OCI-LY3 (cell line): Measurements from ENCODE around the gene PRDM12.

Source experiments
- H2AFZ ChIP-seq: fragments of 200-600, 300-600 bp; shearing (Covaris generic); 2 replicates; pipeline ENCODE4 v1.6.0; 2014; ENCODE audit warnings: antibody characterized with exemption, low read depth, low read length
- H3K27ac ChIP-seq: fragments of 200-600, 300-600 bp; sonication (generic); 2 replicates; pipeline ENCODE4 v1.5.1; 2014; ENCODE audit warnings: mild to moderate bottlenecking, low read length, moderate library complexity, mixed read lengths
- H3K27me3 ChIP-seq: fragments of 200-600, 300-600 bp; sonication (generic); 2 replicates; pipeline ENCODE4 v1.6.1; 2014; ENCODE audit warnings: low read depth, low read length, mixed read lengths
- H3K36me3 ChIP-seq: fragments of 200-600, 300-600 bp; sonication (generic); replicated peaks from 2 replicates; pipeline ENCODE3; 2014; ENCODE audit warnings: low read depth, low read length, mixed read lengths
- H3K4me1 ChIP-seq: fragments of 300-600, 200-600 bp; sonication (generic); 2 replicates; pipeline ENCODE4 v1.6.1; 2014; ENCODE audit warnings: low read length, mixed read lengths
- H3K4me2 ChIP-seq: fragments of 200-600, 300-600 bp; sonication (generic); 2 replicates; pipeline ENCODE4 v1.6.1; 2014; ENCODE audit warnings: low read length, mixed read lengths
- H3K4me3 ChIP-seq: fragments of 300-600, 200-600 bp; sonication (generic); 2 replicates; pipeline ENCODE4 v1.5.1; 2014; ENCODE audit warnings: antibody characterized with exemption, mild to moderate bottlenecking, low read length, moderate library complexity
- H3K79me2 ChIP-seq: fragments of 300-600, 200-600 bp; shearing (Covaris generic); 2 replicates; pipeline ENCODE4 v1.6.1; 2014; ENCODE audit warnings: mild to moderate bottlenecking, low read length, mixed read lengths
- H3K9ac ChIP-seq: fragments of 300-600, 200-600 bp; shearing (Covaris generic); 2 replicates; pipeline ENCODE4 v1.6.0; 2014; ENCODE audit warnings: mild to moderate bottlenecking, low read length, moderate library complexity
- H3K9me3 ChIP-seq: fragments of 200-600, 300-600 bp; shearing (Covaris generic); 2 replicates; pipeline ENCODE4 v1.6.1; 2014; ENCODE audit warnings: low read length, mixed read lengths; ENCODE audit not compliant: insufficient read depth
- H4K20me1 ChIP-seq: fragments of 200-600, 300-600 bp; sonication (generic); 2 replicates; pipeline ENCODE4 v1.6.1; 2016; ENCODE audit warnings: low read length, mixed read lengths; ENCODE audit not compliant: insufficient read depth
- CTCF ChIP-seq: fragments of 200-600, 300-600 bp; sonication (generic); IDR thresholded peaks from 2 replicates; pipeline ENCODE4 v1.5.1; 2014; ENCODE audit warnings: antibody characterized with exemption, low read length, low read depth
- EZH2phosphoT487 ChIP-seq: fragments of 200-600 bp; shearing (Covaris generic); IDR thresholded peaks from 2 replicates; pipeline ENCODE4 v1.6.1; 2018; ENCODE audit warnings: antibody characterized with exemption, mixed run types, low read depth

The PRDM12 gene

GRCh38 chr9:130626249-130626996, 38.0 kb upstream of the PRDM12 start:
- Histone ChIP-seq H3K9ac (peak overlapping the region; percentile 40; the same call in 1 of the 2 replicates), H3K9me3 (no peaks in the 10 kb centered on the region), H3K79me2 (no peaks in the 10 kb centered on the region), H3K4me3 (no peak overlapping the region), H3K27me3 (no peaks in the 10 kb centered on the region), H3K4me2 (peak overlapping the region; percentile 50), H3K36me3 (peaks cover 54% of the 10 kb centered on the region), H4K20me1 (no peaks in the 10 kb centered on the region), H3K4me1 (peaks cover 16% of the 10 kb centered on the region), H2AFZ (no peak overlapping the region), H3K27ac (peak overlapping the region; percentile 63)
- TF ChIP-seq EZH2phosphoT487 (no peak), CTCF (peak; percentile 32)

GRCh38 chr9:130627051-130627450, 37.3 kb upstream of the PRDM12 start:
- peaks cover 16% of the 10 kb centered on the region for H3K4me1 ChIP-seq
- H4K20me1 ChIP-seq: no peaks in the 10 kb centered on the region
- H2AFZ ChIP-seq: no peak overlapping the region
- H3K9me3 ChIP-seq: no peaks in the 10 kb centered on the region
- H3K36me3 ChIP-seq: peaks cover 58% of the 10 kb centered on the region
- H3K4me2 ChIP-seq: no peak overlapping the region
- no peaks in the 10 kb centered on the region for H3K27me3 ChIP-seq
- H3K27ac ChIP-seq: peak overlapping the region; percentile 63; the same call in 1 of the 2 replicates
- H3K9ac ChIP-seq: no peak overlapping the region
- H3K4me3 ChIP-seq: no peak overlapping the region
- no peaks in the 10 kb centered on the region for H3K79me2 ChIP-seq
- TF ChIP-seq CTCF (no peak), EZH2phosphoT487 (no peak)

- Histone ChIP-seq H3K9ac (no peak overlapping the region), H3K4me1 (peaks cover 16% of the 10 kb centered on the region), H3K4me3 (no peak overlapping the region), H4K20me1 (no peaks in the 10 kb centered on the region), H3K36me3 (peaks cover 55% of the 10 kb centered on the region), H3K79me2 (no peaks in the 10 kb centered on the region), H3K27ac (no peak overlapping the region), H3K4me2 (no peak overlapping the region), H3K9me3 (no peaks in the 10 kb centered on the region), H2AFZ (no peak overlapping the region), H3K27me3 (no peaks in the 10 kb centered on the region)
- no peak for TF ChIP-seq CTCF
These were observed 36.2 kb upstream of the PRDM12 start for GRCh38 chr9:130627896-130628792.

GRCh38 chr9:130629443-130630070, 34.8 kb upstream of the PRDM12 start:
- Histone ChIP-seq H3K4me1 (peaks cover 16% of the 10 kb centered on the region), H4K20me1 (no peaks in the 10 kb centered on the region), H3K4me2 (no peak overlapping the region), H3K9ac (no peak overlapping the region), H3K36me3 (peaks cover 46% of the 10 kb centered on the region), H3K9me3 (no peaks in the 10 kb centered on the region), H3K27me3 (no peaks in the 10 kb centered on the region), H3K79me2 (no peaks in the 10 kb centered on the region), H2AFZ (no peak overlapping the region), H3K4me3 (no peak overlapping the region), H3K27ac (no peak overlapping the region)
- no peak for TF ChIP-seq EZH2phosphoT487
- TF ChIP-seq CTCF: no peak
